HCT116 (cell line): ENCODE data around the gene DEPDC5. TPM values are rescaled to one million over a fixed set of nuclear protein-coding genes. Genes with fewer than 3 reads are reported as not detected.

Source experiments
- ATAC-seq: fragments of 200-7000 bp; cut with Tn5 transposase; 2 replicates; pipeline ENCODE4 v1.9.1; 2020; ENCODE audit warnings: mild to moderate bottlenecking, moderate library complexity
- BruUV-seq: library from RNA; stranded (reverse); fragments of 400-500 nt; replicated peaks from 2 replicates; lab custom pipeline; 2021; lab: Mats Ljungman, UMichigan
- CTCF ChIA-PET: fragments of 300-600 bp; sonication (Branson Sonifier 250); formaldehyde crosslinking; loops from one replicate; lab custom pipeline; 2021; ENCODE audit warnings: antibody characterized with exemption; lab: Charles Lee
- POLR2A ChIA-PET: fragments of 300-600, 350-600 bp; sonication (Branson Sonifier 250); formaldehyde crosslinking; loops from one replicate; lab custom pipeline; 2021; ENCODE audit warnings: antibody characterized with exemption; lab: Charles Lee
- RAD21 ChIA-PET, 2 experiments: fragments of 300-600 bp; sonication (Branson Sonifier 250); formaldehyde crosslinking; loops; one replicate each; lab custom pipeline; 2023; ENCODE audit warnings: low total read pairs in 2 of 2; ENCODE audit not compliant: uncharacterized antibody in 2 of 2, unreplicated experiment in 2 of 2, low non-redundant PET in 1 of 2; lab: Charles Lee
- DNase-seq: peaks from one replicate; pipeline ENCODE4 v3.0.0-alpha.2; 2010; ENCODE audit warnings: low read depth, low spot score
- H2AFZ ChIP-seq: fragments of 200-600 bp; shearing (Covaris generic), sonication (generic); 2 replicates; pipeline ENCODE4 v1.6.1; 2017; ENCODE audit warnings: low read depth, mixed run types, mixed read lengths, antibody characterized with exemption, low read length; ENCODE audit not compliant: poor library complexity, severe bottlenecking
- H3K27ac ChIP-seq: 2 replicates; pipeline ENCODE4 v1.5.1; 2012; ENCODE audit warnings: low read depth, low read length
- H3K27me3 ChIP-seq: fragments of 200-600 bp; sonication (generic); 2 replicates; pipeline ENCODE4 v1.6.1; 2016; ENCODE audit warnings: mixed run types, low read length, mixed read lengths; ENCODE audit not compliant: insufficient read depth
- H3K36me3 ChIP-seq, 2 experiments: fragments of 200-500 bp in 1 of 2; fragments of 200-600 bp in 1 of 2; sonication (Bioruptor generic) in 1 of 2; sonication (generic) in 1 of 2; 2 replicates each; pipeline versions ENCODE4 v1.5.1 to v1.6.1; 2014 to 2016; ENCODE audit warnings: low read length in 2 of 2, inconsistent platforms in 1 of 2, mixed read lengths in 1 of 2, mixed run types in 1 of 2; ENCODE audit not compliant: insufficient read depth in 2 of 2, control insufficient read depth in 1 of 2
- H3K4me1 ChIP-seq, 2 experiments: fragments of 200-600 bp in 1 of 2; sonication (generic) in 1 of 2; 2 replicates each; pipeline versions ENCODE4 v1.5.1 to v1.6.1; 2012 to 2017; ENCODE audit warnings: low read length in 2 of 2, inconsistent platforms in 1 of 2, mild to moderate bottlenecking in 1 of 2, mixed read lengths in 1 of 2, mixed run types in 1 of 2, moderate library complexity in 1 of 2; ENCODE audit not compliant: insufficient read depth in 2 of 2, control insufficient read depth in 1 of 2
- H3K4me2 ChIP-seq: fragments of 200-600 bp; sonication (generic); 2 replicates; pipeline ENCODE4 v1.6.1; 2017; ENCODE audit warnings: mixed run types, low read length, mixed read lengths
- H3K4me3 ChIP-seq, 2 experiments: fragments of 200-600 bp in 1 of 2; sonication (generic) in 1 of 2; replicated peaks in 1 of 2; 2 replicates each; pipeline ENCODE4 v1.5.1; 2011 to 2016; ENCODE audit warnings: low read length in 2 of 2, control low read depth in 1 of 2, low read depth in 1 of 2, mild to moderate bottlenecking in 1 of 2, mixed read lengths in 1 of 2, mixed run types in 1 of 2
- H3K79me2 ChIP-seq: fragments of 200-600 bp; sonication (generic); 2 replicates; pipeline ENCODE4 v1.6.1; 2017; ENCODE audit warnings: mild to moderate bottlenecking, mixed run types, low read length, moderate library complexity, mixed read lengths; ENCODE audit not compliant: insufficient read depth
- H3K9ac ChIP-seq: fragments of 200-600 bp; sonication (generic); 2 replicates; pipeline ENCODE4 v1.6.1; 2016; ENCODE audit warnings: low read length, mixed read lengths
- H3K9me2 ChIP-seq: fragments of 200-600 bp; sonication (generic), shearing (Covaris generic); 2 replicates; pipeline ENCODE4 v1.6.1; 2017; ENCODE audit warnings: mixed run types, mild to moderate bottlenecking, moderate library complexity; ENCODE audit not compliant: insufficient read depth
- H3K9me3 ChIP-seq, 2 experiments: fragments of 200-500 bp in 1 of 2; fragments of 200-600 bp in 1 of 2; sonication (Bioruptor generic) in 1 of 2; sonication (generic) in 1 of 2; 2 replicates each; pipeline ENCODE4 v1.6.1; 2014 to 2017; ENCODE audit warnings: low read length in 2 of 2, mixed read lengths in 2 of 2, inconsistent platforms in 1 of 2, low read depth in 1 of 2, mild to moderate bottlenecking in 1 of 2, mixed run types in 1 of 2, moderate library complexity in 1 of 2; ENCODE audit not compliant: control insufficient read depth in 1 of 2, insufficient read depth in 1 of 2
- H4K20me1 ChIP-seq: fragments of 200-600 bp; sonication (generic), shearing (Covaris generic); 2 replicates; pipeline ENCODE4 v1.6.1; 2017; ENCODE audit warnings: mixed run types, mild to moderate bottlenecking, moderate library complexity; ENCODE audit not compliant: insufficient read depth
- CBX3 ChIP-seq: IDR thresholded peaks from 2 replicates; pipeline ENCODE4 v1.6.1; 2012; ENCODE audit warnings: low read depth
- EZH2 ChIP-seq: fragments of 200-600 bp; sonication (generic); IDR thresholded peaks from 2 replicates; pipeline ENCODE4 v1.6.1; 2017; ENCODE audit warnings: antibody characterized with exemption, mixed run types
- EZH2phosphoT487 ChIP-seq: fragments of 200-600 bp; IDR thresholded peaks from 2 replicates; pipeline ENCODE4 v1.6.1; 2018; ENCODE audit warnings: antibody characterized with exemption, borderline replicate concordance
- JUND ChIP-seq: IDR thresholded peaks from 2 replicates; pipeline ENCODE4 v1.6.1; 2012
- POLR2A ChIP-seq: IDR thresholded peaks from 2 replicates; pipeline ENCODE4 v1.7.0; 2011; ENCODE audit warnings: borderline replicate concordance; ENCODE audit not compliant: insufficient read depth, insufficient read length; ENCODE audit errors: extremely low read depth
- RAD21 ChIP-seq: IDR thresholded peaks from 2 replicates; pipeline ENCODE4 v1.6.1; 2012; ENCODE audit warnings: low read depth, mild to moderate bottlenecking
- REST ChIP-seq: IDR thresholded peaks from 2 replicates; pipeline ENCODE4 v1.6.1; 2012; ENCODE audit warnings: low read depth
- SIN3A ChIP-seq: IDR thresholded peaks from 2 replicates; pipeline ENCODE4 v1.6.1; 2012; ENCODE audit warnings: low read depth
- SP1 ChIP-seq: IDR thresholded peaks from 2 replicates; pipeline ENCODE4 v1.6.1; 2012; ENCODE audit warnings: low read depth
- SRF ChIP-seq: IDR thresholded peaks from 2 replicates; pipeline ENCODE4 v1.6.1; 2012; ENCODE audit warnings: low read depth
- TCF7L2 ChIP-seq: IDR thresholded peaks from 2 replicates; pipeline ENCODE4 v1.7.0; 2011; ENCODE audit warnings: borderline replicate concordance, inconsistent platforms; ENCODE audit not compliant: insufficient read depth, insufficient read length; ENCODE audit errors: extremely low read depth
- ZFX ChIP-seq: fragments of 450-650 bp; IDR thresholded peaks from 2 replicates; pipeline ENCODE4 v1.6.1; 2017
- intact Hi-C: fragments of 100-400 bp; cut with micrococcal nuclease; formaldehyde crosslinking; loops from 2 replicates; pipeline ENCODE4 v1.10.0; 2022
- total RNA-seq: library from RNA; stranded (reverse); gene quantifications from one replicate; pipeline ENCODE4 v1.2.1, GENCODE V29; 2021; ENCODE audit not compliant: unreplicated experiment
- TF ChIP-seq, protein P1 (sequence below): IDR thresholded peaks from 2 replicates; pipeline ENCODE4 v1.6.1; 2012
- TF ChIP-seq, protein P2 (sequence below): IDR thresholded peaks from 2 replicates; pipeline ENCODE4 v1.6.1; 2011; ENCODE audit warnings: mild to moderate bottlenecking, low read length, moderate library complexity; ENCODE audit not compliant: insufficient replicate concordance; ENCODE audit errors: extremely low read depth

Gene DEPDC5
- total RNA-seq, 1 experiment from 2014 or later: 35.0 TPM

- Histone ChIP-seq H3K9me2 (no peaks in the 10 kb centered on the region), H3K9ac (no peak overlapping the region), H3K79me2 (no peaks in the 10 kb centered on the region), H3K4me1 (no peaks in the 10 kb centered on the region), H3K27ac (no peak overlapping the region), H3K9me3 (no peaks in the 10 kb centered on the region), H3K36me3 (peaks cover 22 to 29% of the 10 kb centered on the region in 2 experiments), H3K4me2 (no peak overlapping the region), H4K20me1 (no peaks in the 10 kb centered on the region), H3K27me3 (no peaks in the 10 kb centered on the region), H3K4me3 (no peak overlapping the region), H2AFZ (no peak overlapping the region)
- TF ChIP-seq REST (no peak), JUND (no peak), SRF (no peak), TCF7L2 (no peak), SP1 (no peak), EZH2phosphoT487 (no peak)
- BruUV-seq: no TSS peak
- no peak for DNase-seq
- CTCF ChIA-PET: no interaction called here
- POLR2A ChIA-PET: no interaction called here
- intact Hi-C loops: no loop called here
- no peak for ATAC-seq
- RAD21 ChIA-PET: no interaction called here
Observed at GRCh38 chr22:31764785-31765184, 11.0 kb downstream of the DEPDC5 start.

DNA sequence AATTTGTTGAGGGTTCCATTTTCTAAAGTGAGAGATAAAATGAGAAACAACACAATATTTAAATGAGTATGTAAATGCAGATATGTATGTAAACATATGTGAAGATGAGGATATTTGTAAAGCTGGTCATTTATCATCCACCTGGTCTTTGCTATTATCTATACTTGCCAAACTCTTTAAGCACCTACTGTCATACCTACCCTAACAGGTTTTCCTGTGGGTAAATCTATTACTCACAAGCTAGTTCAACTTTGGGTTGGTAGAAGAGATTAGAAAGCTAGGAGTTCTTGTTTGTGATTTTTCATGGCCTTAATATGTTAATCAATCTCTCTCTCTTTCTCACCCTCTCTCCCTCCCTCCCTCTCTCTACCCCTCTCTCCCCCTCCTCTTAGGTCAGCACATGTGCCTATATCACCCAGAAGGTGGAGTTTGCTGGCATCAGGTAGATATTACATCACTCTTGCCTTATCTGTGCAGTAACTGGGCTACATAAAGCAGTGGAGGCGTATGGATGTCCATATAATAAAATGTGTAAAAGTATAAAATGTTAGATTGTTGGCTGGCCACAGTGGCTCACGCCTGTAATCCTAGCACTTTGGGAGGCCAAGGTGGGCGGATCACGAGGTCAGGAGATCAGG is 14.7 kb downstream of the DEPDC5 start:
- Histone ChIP-seq H3K4me1 (no peaks in the 10 kb centered on the region), H3K79me2 (no peaks in the 10 kb centered on the region), H3K27ac (no peak overlapping the region), H3K9ac (no peak overlapping the region), H3K9me3 (no peaks in the 10 kb centered on the region), H3K27me3 (no peaks in the 10 kb centered on the region), H3K9me2 (no peaks in the 10 kb centered on the region), H3K4me3 (no peak overlapping the region), H3K4me2 (no peak overlapping the region), H4K20me1 (no peaks in the 10 kb centered on the region), H3K36me3 (peaks cover 23 to 28% of the 10 kb centered on the region in 2 experiments), H2AFZ (no peak overlapping the region)
- ChIA-PET POLR2A (no interaction called here), CTCF (no interaction called here), RAD21 (no interaction called here)
- intact Hi-C loops: no loop called here
- no TSS peak for BruUV-seq
- ATAC-seq (no peak), DNase-seq (no peak)
- no peak for TF ChIP-seq CBX3
- TF ChIP-seq, protein P1, sequence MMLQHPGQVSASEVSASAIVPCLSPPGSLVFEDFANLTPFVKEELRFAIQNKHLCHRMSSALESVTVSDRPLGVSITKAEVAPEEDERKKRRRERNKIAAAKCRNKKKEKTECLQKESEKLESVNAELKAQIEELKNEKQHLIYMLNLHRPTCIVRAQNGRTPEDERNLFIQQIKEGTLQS: no peak
- no peak for TF ChIP-seq JUND
- TF ChIP-seq RAD21: no peak
- TF ChIP-seq EZH2: no peak
- TF ChIP-seq, protein P2, sequence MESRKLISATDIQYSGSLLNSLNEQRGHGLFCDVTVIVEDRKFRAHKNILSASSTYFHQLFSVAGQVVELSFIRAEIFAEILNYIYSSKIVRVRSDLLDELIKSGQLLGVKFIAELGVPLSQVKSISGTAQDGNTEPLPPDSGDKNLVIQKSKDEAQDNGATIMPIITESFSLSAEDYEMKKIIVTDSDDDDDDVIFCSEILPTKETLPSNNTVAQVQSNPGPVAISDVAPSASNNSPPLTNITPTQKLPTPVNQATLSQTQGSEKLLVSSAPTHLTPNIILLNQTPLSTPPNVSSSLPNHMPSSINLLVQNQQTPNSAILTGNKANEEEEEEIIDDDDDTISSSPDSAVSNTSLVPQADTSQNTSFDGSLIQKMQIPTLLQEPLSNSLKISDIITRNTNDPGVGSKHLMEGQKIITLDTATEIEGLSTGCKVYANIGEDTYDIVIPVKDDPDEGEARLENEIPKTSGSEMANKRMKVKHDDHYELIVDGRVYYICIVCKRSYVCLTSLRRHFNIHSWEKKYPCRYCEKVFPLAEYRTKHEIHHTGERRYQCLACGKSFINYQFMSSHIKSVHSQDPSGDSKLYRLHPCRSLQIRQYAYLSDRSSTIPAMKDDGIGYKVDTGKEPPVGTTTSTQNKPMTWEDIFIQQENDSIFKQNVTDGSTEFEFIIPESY: no peak
- TF ChIP-seq POLR2A: no peak
- no peak for TF ChIP-seq SIN3A
- TF ChIP-seq TCF7L2: no peak
- no peak for TF ChIP-seq ZFX
